GM23338 (cell line): ENCODE results near the gene RASA3. TPM values are rescaled to one million over a fixed set of nuclear protein-coding genes. Genes with fewer than 3 reads are reported as not detected.

ENCODE experiments used
- ATAC-seq: fragments of 200-7000 bp; cut with Tn5 transposase; 3 replicates; pipeline ENCODE4 v1.9.1; 2020
- DNase-seq: peaks from one replicate; pipeline ENCODE4 v3.0.0-alpha.2; 2015; ENCODE audit warnings: low spot score
- H2AFZ ChIP-seq: fragments of 200-600 bp; sonication (generic); 2 replicates; pipeline ENCODE4 v1.8.0; 2016; ENCODE audit warnings: antibody characterized with exemption, mild to moderate bottlenecking, moderate library complexity
- H3F3A ChIP-seq: fragments of 200-600 bp; sonication (generic); replicated peaks from 2 replicates; pipeline ENCODE4 v1.8.0; 2017; ENCODE audit warnings: antibody characterized with exemption, mixed run types, low read depth
- H3K27ac ChIP-seq: fragments of 200-600 bp; sonication (generic); 2 replicates; pipeline ENCODE4 v1.6.1; 2016; ENCODE audit warnings: low read depth
- H3K27me3 ChIP-seq: fragments of 200-600 bp; sonication (generic); 2 replicates; pipeline ENCODE4 v1.8.0; 2016; ENCODE audit warnings: mild to moderate bottlenecking, mixed run types, moderate library complexity; ENCODE audit not compliant: insufficient read depth
- H3K36me3 ChIP-seq: fragments of 200-600 bp; sonication (generic); 2 replicates; pipeline ENCODE4 v1.8.0; 2016; ENCODE audit warnings: mild to moderate bottlenecking; ENCODE audit not compliant: insufficient read depth
- H3K4me1 ChIP-seq: fragments of 200-600 bp; sonication (generic); 2 replicates; pipeline ENCODE4 v1.8.0; 2016; ENCODE audit warnings: mild to moderate bottlenecking, moderate library complexity; ENCODE audit not compliant: insufficient read depth
- H3K4me2 ChIP-seq: fragments of 200-600 bp; sonication (generic); 2 replicates; pipeline ENCODE4 v1.7.1; 2017; ENCODE audit warnings: mixed run types
- H3K4me3 ChIP-seq: fragments of 200-600 bp; sonication (generic); 2 replicates; pipeline ENCODE4 v1.6.1; 2016; ENCODE audit warnings: mixed run types
- H3K79me2 ChIP-seq: fragments of 200-600 bp; sonication (generic); replicated peaks from 2 replicates; pipeline ENCODE4 v1.8.0; 2017; ENCODE audit warnings: mild to moderate bottlenecking; ENCODE audit not compliant: insufficient read depth
- H3K9me2 ChIP-seq: fragments of 200-600 bp; sonication (generic); 2 replicates; pipeline ENCODE4 v1.8.0; 2017; ENCODE audit not compliant: insufficient read depth
- H4K20me1 ChIP-seq: fragments of 200-600 bp; sonication (generic); replicated peaks from 2 replicates; pipeline ENCODE4 v1.8.0; 2017; ENCODE audit warnings: mild to moderate bottlenecking; ENCODE audit not compliant: insufficient read depth
- H3K27ac Mint-ChIP-seq: 2 replicates; pipeline ENCODE4 v1.8.0; 2020; ENCODE audit warnings: inconsistent platforms, mild to moderate bottlenecking, moderate library complexity, mixed read lengths
- H3K27me3 Mint-ChIP-seq: 3 replicates; pipeline ENCODE4 v1.8.0; 2022; ENCODE audit warnings: low read depth, mild to moderate bottlenecking, moderate library complexity, mixed read lengths, inconsistent platforms; ENCODE audit not compliant: insufficient read depth, poor library complexity
- H3K36me3 Mint-ChIP-seq: 3 replicates; pipeline ENCODE4 v1.8.0; 2021; ENCODE audit warnings: low read depth, mild to moderate bottlenecking, inconsistent platforms, moderate library complexity, mixed read lengths
- H3K4me1 Mint-ChIP-seq: 3 replicates; pipeline ENCODE4 v1.8.0; 2020; ENCODE audit warnings: mild to moderate bottlenecking, inconsistent platforms, mixed read lengths
- H3K4me3 Mint-ChIP-seq: 3 replicates; pipeline ENCODE4 v1.8.0; 2021; ENCODE audit warnings: moderate library complexity, mild to moderate bottlenecking, inconsistent platforms, mixed read lengths
- H3K9me3 Mint-ChIP-seq: 3 replicates; pipeline ENCODE4 v1.8.0; 2020; ENCODE audit warnings: moderate library complexity, mild to moderate bottlenecking, inconsistent platforms, mixed read lengths
- CREB1 ChIP-seq: fragments of 250-450 bp; sonication (Bioruptor Pico); IDR thresholded peaks from 2 replicates; pipeline ENCODE4 v1.5.0; 2020; ENCODE audit warnings: low read depth, mild to moderate bottlenecking, moderate library complexity
- CTCF ChIP-seq, 2 experiments: fragments of 200-600 bp in 1 of 2; sonication (generic) in 1 of 2; conservative IDR thresholded peaks; 2 replicates each; pipeline versions ENCODE4 v1.5.1 to v1.6.1; 2016 to 2017; ENCODE audit warnings: antibody characterized with exemption in 2 of 2, low read depth in 2 of 2, mild to moderate bottlenecking in 2 of 2, moderate library complexity in 1 of 2
- ETS1 ChIP-seq: IDR thresholded peaks from 2 replicates; pipeline ENCODE4 v1.6.1; 2016; ENCODE audit warnings: antibody characterized with exemption
- EZH2 ChIP-seq: fragments of 200-600 bp; sonication (generic); IDR thresholded peaks from one replicate; pipeline ENCODE4 v1.8.0; 2017; ENCODE audit warnings: antibody characterized with exemption, mild to moderate bottlenecking, low read depth; ENCODE audit not compliant: unreplicated experiment
- EZH2phosphoT487 ChIP-seq: fragments of 200-600 bp; sonication (generic); IDR thresholded peaks from one replicate; pipeline ENCODE4 v1.8.1; 2018; ENCODE audit warnings: antibody characterized with exemption; ENCODE audit not compliant: unreplicated experiment
- JUNB ChIP-seq: IDR thresholded peaks from one replicate; pipeline ENCODE4 v1.6.1; 2016; ENCODE audit warnings: antibody characterized with exemption; ENCODE audit not compliant: unreplicated experiment
- NANOG ChIP-seq: IDR thresholded peaks from 2 replicates; pipeline ENCODE4 v1.6.1; 2016; ENCODE audit warnings: antibody characterized with exemption, borderline replicate concordance
- POLR2AphosphoS5 ChIP-seq: IDR thresholded peaks from 2 replicates; pipeline ENCODE4 v1.6.1; 2016; ENCODE audit warnings: antibody characterized with exemption, low read depth
- STAT1 ChIP-seq: IDR thresholded peaks from one replicate; pipeline ENCODE4 v1.6.1; 2016; ENCODE audit warnings: antibody characterized with exemption; ENCODE audit not compliant: unreplicated experiment
- ZNF114 ChIP-seq: fragments of 250-450 bp; sonication (Bioruptor Pico); IDR thresholded peaks from 2 replicates; pipeline ENCODE4 v1.5.0; 2020; ENCODE audit warnings: mild to moderate bottlenecking, moderate library complexity
- ZNF331 ChIP-seq: fragments of 250-450 bp; sonication (Bioruptor Pico); IDR thresholded peaks from 2 replicates; pipeline ENCODE4 v1.5.0; 2020; ENCODE audit warnings: low read depth, mild to moderate bottlenecking, moderate library complexity
- ZNF462 ChIP-seq: fragments of 250-450 bp; sonication (Bioruptor Pico); IDR thresholded peaks from 2 replicates; pipeline ENCODE4 v1.5.0; 2020; ENCODE audit warnings: mild to moderate bottlenecking, moderate library complexity
- polyA plus RNA-seq: library from polyadenylated mRNA; unstranded; fragments of >200 nt; fragmentation: Nextera tagmentation; extraction: Ambion mirVana; gene quantifications from 2 replicates; pipeline ENCODE4 v1.2.1, GENCODE V29; 2016
- total RNA-seq: library from RNA; depleted of rRNA; stranded (reverse); fragments of >200 nt; shearing (Covaris generic); gene quantifications from 2 replicates; pipeline ENCODE4 v1.2.3, GENCODE V29; 2014
- TF ChIP-seq, protein P1 (sequence below): IDR thresholded peaks from one replicate; pipeline ENCODE4 v1.6.1; 2018; ENCODE audit warnings: antibody characterized with exemption; ENCODE audit not compliant: unreplicated experiment

The RASA3 gene
- total and polyA plus RNA-seq, 2 experiments from 2014 or later: 11.2 to 20.7 TPM

GRCh38 chr13:114164681-114165429 lies 32.4 kb upstream of the RASA3 start:
- ATAC-seq (no peak), DNase-seq (no peak)
- H3K9me3 Mint-ChIP-seq: no peaks in the 10 kb centered on the region
- Histone ChIP-seq H2AFZ (no peak overlapping the region; the same call in 1 of the 2 replicates), H3F3A (no peaks in the 10 kb centered on the region; the same call in 1 of the 2 replicates), H3K9me2 (0 out of 2 replicates have a peak, but pooled peaks cover 2% of the 10 kb centered on the region), H3K27me3 (no peaks in the 10 kb centered on the region), H3K27ac (no peak overlapping the region), H3K4me2 (no peak overlapping the region), H3K36me3 (no peaks in the 10 kb centered on the region), H4K20me1 (no peaks in the 10 kb centered on the region), H3K4me1 (no peaks in the 10 kb centered on the region), H3K4me3 (no peak overlapping the region), H3K79me2 (no peaks in the 10 kb centered on the region)
- no peaks in the 10 kb centered on the region for H3K36me3 Mint-ChIP-seq
- H3K27me3 Mint-ChIP-seq: peaks cover 5% of the 10 kb centered on the region
- H3K4me1 Mint-ChIP-seq: no peaks in the 10 kb centered on the region; the same call in 1 of the 3 replicates
- H3K4me3 Mint-ChIP-seq: no peak overlapping the region
- no peak overlapping the region for H3K27ac Mint-ChIP-seq
- TF ChIP-seq ETS1 (no peak), CTCF (conservative IDR thresholded peaks at IDR 0.05; ENCODE audit: low read depth in 2 of 2) (no peak), EZH2 (no peak), POLR2AphosphoS5 (no peak), STAT1 (no peak), ZNF462 (no peak), ZNF331 (CRISPR knock-in tag) (no peak), ZNF114 (CRISPR knock-in tag) (no peak), EZH2phosphoT487 (no peak), NANOG (no peak), CREB1 (CRISPR knock-in tag) (no peak), JUNB (no peak)
- TF ChIP-seq, protein P1, sequence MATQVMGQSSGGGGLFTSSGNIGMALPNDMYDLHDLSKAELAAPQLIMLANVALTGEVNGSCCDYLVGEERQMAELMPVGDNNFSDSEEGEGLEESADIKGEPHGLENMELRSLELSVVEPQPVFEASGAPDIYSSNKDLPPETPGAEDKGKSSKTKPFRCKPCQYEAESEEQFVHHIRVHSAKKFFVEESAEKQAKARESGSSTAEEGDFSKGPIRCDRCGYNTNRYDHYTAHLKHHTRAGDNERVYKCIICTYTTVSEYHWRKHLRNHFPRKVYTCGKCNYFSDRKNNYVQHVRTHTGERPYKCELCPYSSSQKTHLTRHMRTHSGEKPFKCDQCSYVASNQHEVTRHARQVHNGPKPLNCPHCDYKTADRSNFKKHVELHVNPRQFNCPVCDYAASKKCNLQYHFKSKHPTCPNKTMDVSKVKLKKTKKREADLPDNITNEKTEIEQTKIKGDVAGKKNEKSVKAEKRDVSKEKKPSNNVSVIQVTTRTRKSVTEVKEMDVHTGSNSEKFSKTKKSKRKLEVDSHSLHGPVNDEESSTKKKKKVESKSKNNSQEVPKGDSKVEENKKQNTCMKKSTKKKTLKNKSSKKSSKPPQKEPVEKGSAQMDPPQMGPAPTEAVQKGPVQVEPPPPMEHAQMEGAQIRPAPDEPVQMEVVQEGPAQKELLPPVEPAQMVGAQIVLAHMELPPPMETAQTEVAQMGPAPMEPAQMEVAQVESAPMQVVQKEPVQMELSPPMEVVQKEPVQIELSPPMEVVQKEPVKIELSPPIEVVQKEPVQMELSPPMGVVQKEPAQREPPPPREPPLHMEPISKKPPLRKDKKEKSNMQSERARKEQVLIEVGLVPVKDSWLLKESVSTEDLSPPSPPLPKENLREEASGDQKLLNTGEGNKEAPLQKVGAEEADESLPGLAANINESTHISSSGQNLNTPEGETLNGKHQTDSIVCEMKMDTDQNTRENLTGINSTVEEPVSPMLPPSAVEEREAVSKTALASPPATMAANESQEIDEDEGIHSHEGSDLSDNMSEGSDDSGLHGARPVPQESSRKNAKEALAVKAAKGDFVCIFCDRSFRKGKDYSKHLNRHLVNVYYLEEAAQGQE: no peak
